Heart right ventricle (tissue), 16 donors: ENCODE data around the gene KRT86. TPM values are rescaled to one million over a fixed set of nuclear protein-coding genes. Genes with fewer than 3 reads are reported as not detected.

ENCODE experiments used
- ATAC-seq, 8 donors: fragments of 200-7000 bp; cut with Tn5 transposase; one replicate each; pipeline ENCODE4 v1.9.1; 2020; ENCODE audit warnings: mild to moderate bottlenecking in 8 of 8, moderate library complexity in 8 of 8, moderate number of reproducible peaks in 1 of 8
- DNase-seq, 2 donors: peaks; one replicate each; pipeline ENCODE4 v3.0.0-alpha.2; 2020
- H3K27ac ChIP-seq, 10 donors: fragments of 200-600 bp; sonication (generic) in 2 of 10; one replicate each; pipeline versions ENCODE4 v1.5.0 to v1.8.0; 2020 to 2022; ENCODE audit warnings: mild to moderate bottlenecking in 3 of 10
- H3K27me3 ChIP-seq, 7 donors: fragments of 200-600 bp; one replicate each; pipeline ENCODE4 v1.8.0; 2021 to 2022; ENCODE audit warnings: mild to moderate bottlenecking in 2 of 7
- H3K36me3 ChIP-seq, 9 donors: fragments of 200-600 bp; sonication (generic) in 1 of 9; one replicate each; pipeline versions ENCODE4 v1.5.0 to v1.8.0; 2020 to 2022; ENCODE audit warnings: mild to moderate bottlenecking in 2 of 9
- H3K4me1 ChIP-seq, 9 donors: fragments of 200-600 bp; sonication (generic) in 1 of 9; one replicate each; pipeline versions ENCODE4 v1.5.0 to v1.8.0; 2020 to 2022; ENCODE audit warnings: mild to moderate bottlenecking in 4 of 9
- H3K4me3 ChIP-seq, 10 donors: fragments of 200-600 bp; sonication (generic) in 2 of 10; one replicate each; pipeline versions ENCODE4 v1.5.0 to v1.8.0; 2020 to 2022; ENCODE audit warnings: mild to moderate bottlenecking in 7 of 10, moderate library complexity in 2 of 10
- H3K9me3 ChIP-seq, 11 donors: fragments of 200-600 bp in 10 of 11; sonication (generic) in 2 of 11; one replicate each; pipeline versions ENCODE4 v1.5.0 to v1.8.0; 2013 to 2022; ENCODE audit warnings: mild to moderate bottlenecking in 2 of 11, control low read depth in 1 of 11, moderate library complexity in 1 of 11
- CTCF ChIP-seq, 9 donors: fragments of 200-600 bp; sonication (generic) in 2 of 9; IDR thresholded peaks; one replicate each; pipeline versions ENCODE4 v1.5.0 to v1.8.0; 2021 to 2022; ENCODE audit warnings: antibody characterized with exemption in 9 of 9, mild to moderate bottlenecking in 5 of 9, moderate library complexity in 1 of 9
- WGBS, 2 donors: extraction: QIAGEN DNeasy Blood & Tissue Kit; methylation state at CpG; one replicate each; pipeline ENCODE4 v1.1.7; 2013; ENCODE audit warnings: inconsistent platforms in 1 of 2; 5-methylcytosine and 5-hydroxymethylcytosine counted together
- intact Hi-C, 10 donors: fragments of 100-400 bp; cut with DNase I; formaldehyde crosslinking; loops; one replicate each; pipeline versions ENCODE4 v1.11.1 to v1.14.2; 2022
- polyA plus RNA-seq, 2 donors: library from polyadenylated mRNA; stranded (reverse); fragments of 200-250 nt; gene quantifications; one replicate each; pipeline ENCODE4 v1.2.3, GENCODE V29; 2013
- total RNA-seq, 10 donors: library from RNA; stranded (reverse); fragmentation: NEBNext Ultra II Directional in 3 of 10; extraction: Animal tissue kit (Norgen Biotek cat#: 25700) in 3 of 10; gene quantifications; one replicate each; pipeline versions ENCODE4 v1.2.1 to v1.2.4, GENCODE V29; 2021 to 2023
- donor health status: Arrhythmogenic right ventricular cardiomyopathy.
- donor health status: ischemic (EF 13 %, LVEDD 7.1; RV severe dilation, severe dysfunction).
- donor health status: healthy with polysubstance abuse.
- donor health status: DM: no; HTN: yes; CAD: no.
- donor health status: DM: no; HTN: no; CAD: no.
- donor health status: ischemic (EF 25% LVEDD 6.9; RV normal size, moderate dysfunction).
- donor health status: ischemic (EF 25% LVEDD 5.7; RV mildly dilated, moderate dysfunction).
- donor health status: healthy.
- donor health status: DM: yes; HTN: yes; CAD: no.
- donor health status: Ischemic cardiomyopathy.
- donor health status: ischemic (EF 35%, LVEDD 5.7; RV mildly dilated, moderate dysfunction).
- donor health status: nonischemic (EF 11% LVEDD 7.7; RV severe dilation, severe dysfunction).
- donor health status: DM: yes; HTN: yes; CAD: no.
- donor health status: PGD.
- donor health status: ischemic (EF 29% LVEDD 5.4; RV normal size, mild dysfunction).
- donor health status: nonischemic (EF 23%, LVEDD 6.1; RV moderate dilation, normal function).

Gene KRT86
- total and polyA plus RNA-seq, 12 donors: 0.01 to 0.19 TPM; not detected in 10

- Histone ChIP-seq H3K4me3 (no peak overlapping the region), H3K36me3 (no peaks in the 10 kb centered on the region), H3K9me3 (no peaks in the 10 kb centered on the region), H3K27me3 (peaks cover 0 to 41% (median 18%) of the 10 kb centered on the region in 7 donors), H3K27ac (peak overlapping the region in 4 of 10 donors; percentile 21 to 69 (median 66)), H3K4me1 (peaks cover 0 to 32% (median 10%) of the 10 kb centered on the region in 9 donors)
- ATAC-seq (no peak), DNase-seq (no peak)
- TF ChIP-seq CTCF (IDR thresholded peaks at IDR 0.05): no peak
- WGBS, 2 donors: 90 to 96% methylated on average over 14 of the region's 14 CpGs
- intact Hi-C loops: loop anchor here in 5 of 10 donors (5.0 to 10.0 kb wide), 5 partner anchors 62 to 122 kb away; no protein-coding TSS in a partner anchor
Observed at GRCh38 chr12:52279422-52280318, 5.2 kb downstream of the KRT86 start.

GRCh38 chr12:52280319-52280795 lies 5.9 kb downstream of the KRT86 start:
- DNase-seq (peak in 1 of 2 donors; percentile 15), ATAC-seq (peak in 5 of 8 donors; percentile 30 to 65 (median 52))
- Histone ChIP-seq H3K9me3 (no peaks in the 10 kb centered on the region), H3K4me3 (no peak overlapping the region), H3K27ac (peak overlapping the region in 5 of 10 donors; percentile 21 to 69 (median 65)), H3K27me3 (peaks cover 0 to 35% (median 18%) of the 10 kb centered on the region in 7 donors), H3K36me3 (no peaks in the 10 kb centered on the region), H3K4me1 (peaks cover 0 to 32% (median 10%) of the 10 kb centered on the region in 9 donors)
- intact Hi-C loops: no loop called here
- WGBS, 2 donors: 63 to 75% methylated on average over 3 of the region's 3 CpGs
- TF ChIP-seq CTCF (IDR thresholded peaks at IDR 0.05): no peak

- no peak for TF ChIP-seq CTCF (IDR thresholded peaks at IDR 0.05)
- Histone ChIP-seq H3K27ac (peak overlapping the region in 5 of 10 donors; percentile 31 to 69 (median 65)), H3K4me3 (no peak overlapping the region), H3K9me3 (no peaks in the 10 kb centered on the region), H3K27me3 (peaks cover 0 to 29% (median 18%) of the 10 kb centered on the region in 7 donors), H3K4me1 (peaks cover 0 to 32% (median 10%) of the 10 kb centered on the region in 9 donors), H3K36me3 (no peaks in the 10 kb centered on the region)
- DNase-seq (peak; percentile 50 to 65), ATAC-seq (peak in 7 of 8 donors; percentile 22 to 59 (median 48))
- intact Hi-C loops: no loop called here
- WGBS, 2 donors: 55 to 59% methylated on average over 4 of the region's 4 CpGs
Observed at GRCh38 chr12:52280796-52281560, 6.5 kb downstream of the KRT86 start.
